BLaER1 (cell line): ENCODE data around the gene NR0B2.

Source experiments
- H3K27ac ChIP-seq: shearing (Covaris generic); formaldehyde crosslinking; 2 replicates; pipeline ENCODE4 v1.8.1; 2022
- H3K27me3 ChIP-seq: shearing (Covaris generic); formaldehyde crosslinking; 2 replicates; pipeline ENCODE4 v1.8.1; 2022
- H3K36me3 ChIP-seq: shearing (Covaris generic); formaldehyde crosslinking; 2 replicates; pipeline ENCODE4 v1.8.1; 2022
- H3K4me1 ChIP-seq: shearing (Covaris generic); formaldehyde crosslinking; 2 replicates; pipeline ENCODE4 v1.8.1; 2022
- H3K4me2 ChIP-seq: shearing (Covaris generic); formaldehyde crosslinking; 2 replicates; pipeline ENCODE4 v1.8.1; 2022
- H3K4me3 ChIP-seq: shearing (Covaris generic); formaldehyde crosslinking; 2 replicates; pipeline ENCODE4 v1.8.1; 2022
- H3K9ac ChIP-seq: shearing (Covaris generic); formaldehyde crosslinking; 2 replicates; pipeline ENCODE4 v1.8.1; 2022
- H3K9me3 ChIP-seq: shearing (Covaris generic); formaldehyde crosslinking; 2 replicates; pipeline ENCODE4 v1.8.1; 2022
- H4K20me1 ChIP-seq: shearing (Covaris generic); formaldehyde crosslinking; 2 replicates; pipeline ENCODE4 v1.8.1; 2022
- Cebpa-rat ChIP-seq: shearing (Covaris generic); IDR thresholded peaks from 2 replicates; pipeline ENCODE4 v1.8.1; 2022

The NR0B2 gene

DNA sequence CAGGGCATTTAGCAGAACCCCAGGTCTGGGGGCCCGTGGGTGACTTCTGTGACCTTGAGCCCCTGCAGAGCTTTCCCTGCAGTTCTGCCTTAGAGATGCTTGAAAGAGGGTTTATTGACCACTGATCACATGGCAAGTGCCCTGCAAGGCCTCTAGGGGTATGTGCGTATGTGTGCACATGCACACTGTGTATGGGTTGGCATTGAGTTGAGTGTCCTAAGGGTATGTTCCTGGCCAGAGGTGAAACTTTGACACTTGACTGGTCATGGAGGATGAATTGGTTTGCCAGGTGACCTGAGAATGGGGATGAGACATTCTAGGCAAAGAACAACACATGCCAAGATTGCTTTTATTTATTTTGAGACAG lies 24.9 kb upstream of the NR0B2 start:
- no peak overlapping the region for H3K4me3 ChIP-seq
- no peaks in the 10 kb centered on the region for H3K9me3 ChIP-seq
- peaks cover 98% of the 10 kb centered on the region for H3K36me3 ChIP-seq
- peaks cover 85% of the 10 kb centered on the region for H4K20me1 ChIP-seq
- no peak for TF ChIP-seq Cebpa-rat
- H3K4me1 ChIP-seq, result no peaks in the 10 kb centered on the region
- H3K27me3 ChIP-seq, result no peaks in the 10 kb centered on the region
- H3K9ac ChIP-seq, result no peak overlapping the region
- no peak overlapping the region for H3K4me2 ChIP-seq
- no peak overlapping the region for H3K27ac ChIP-seq

DNA sequence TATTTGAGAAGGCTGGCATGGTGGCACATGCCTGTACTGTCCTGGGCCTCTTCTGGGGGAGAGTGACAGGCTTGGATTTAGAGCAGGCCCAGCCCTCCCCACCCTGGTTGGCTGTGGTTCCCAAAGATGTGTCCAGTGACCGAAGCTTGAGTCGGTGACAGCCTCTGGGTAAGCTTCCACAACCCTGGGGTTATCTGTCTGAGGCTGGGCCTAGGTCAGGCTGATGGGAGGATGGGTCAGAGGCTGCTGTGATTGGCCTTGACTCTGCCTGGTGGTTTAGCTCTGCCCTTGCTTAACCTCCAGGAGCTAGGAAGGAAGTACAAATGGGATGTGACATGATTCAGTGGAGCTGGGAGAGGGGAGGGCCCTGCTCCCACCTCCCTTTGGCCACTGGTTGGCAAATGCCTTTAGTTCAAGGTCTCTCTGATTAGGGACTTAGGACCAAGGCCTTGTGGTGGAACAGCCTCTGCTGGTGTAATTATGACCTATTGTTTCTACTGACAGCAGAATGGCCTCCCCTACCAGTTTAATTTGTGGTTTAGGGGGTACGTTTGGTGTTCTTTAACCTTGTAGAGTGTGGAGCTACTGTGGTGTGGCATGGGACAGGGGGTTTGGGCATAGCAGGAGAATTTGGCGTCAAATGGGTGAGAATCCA lies 24.4 kb upstream of the NR0B2 start:
- H3K4me3 ChIP-seq, result no peak overlapping the region
- no peaks in the 10 kb centered on the region for H3K4me1 ChIP-seq
- H3K36me3 ChIP-seq, result peaks cover 98% of the 10 kb centered on the region
- H3K9ac ChIP-seq, result no peak overlapping the region
- peaks cover 83% of the 10 kb centered on the region for H4K20me1 ChIP-seq
- no peak for TF ChIP-seq Cebpa-rat
- H3K9me3 ChIP-seq, result no peaks in the 10 kb centered on the region
- no peaks in the 10 kb centered on the region for H3K27me3 ChIP-seq
- no peak overlapping the region for H3K27ac ChIP-seq
- H3K4me2 ChIP-seq, result no peak overlapping the region

DNA sequence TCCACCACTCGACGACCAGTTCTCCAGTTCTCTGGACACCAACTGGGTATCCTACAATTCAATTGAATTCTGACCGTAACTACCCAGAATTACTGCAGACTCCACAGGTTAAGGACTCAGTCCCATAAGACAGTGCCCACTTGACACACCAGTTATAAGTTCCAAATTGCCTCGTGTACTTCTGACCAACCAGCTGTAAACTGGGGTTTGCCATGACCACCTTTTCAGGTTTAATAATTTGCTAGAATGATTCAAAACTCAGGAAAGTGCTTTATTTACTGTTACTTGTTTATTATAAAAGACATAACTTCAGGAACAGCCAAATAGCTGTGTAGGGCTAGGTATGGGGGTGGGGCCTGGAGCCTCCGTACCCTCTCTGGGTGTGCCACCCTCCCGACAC lies 23.0 kb upstream of the NR0B2 start:
- Histone ChIP-seq H3K9me3 (no peaks in the 10 kb centered on the region), H3K36me3 (peaks cover 98% of the 10 kb centered on the region), H4K20me1 (peaks cover 86% of the 10 kb centered on the region), H3K27ac (no peak overlapping the region), H3K4me2 (no peak overlapping the region), H3K4me3 (no peak overlapping the region), H3K9ac (no peak overlapping the region), H3K27me3 (no peaks in the 10 kb centered on the region), H3K4me1 (no peaks in the 10 kb centered on the region)
- no peak for TF ChIP-seq Cebpa-rat

DNA sequence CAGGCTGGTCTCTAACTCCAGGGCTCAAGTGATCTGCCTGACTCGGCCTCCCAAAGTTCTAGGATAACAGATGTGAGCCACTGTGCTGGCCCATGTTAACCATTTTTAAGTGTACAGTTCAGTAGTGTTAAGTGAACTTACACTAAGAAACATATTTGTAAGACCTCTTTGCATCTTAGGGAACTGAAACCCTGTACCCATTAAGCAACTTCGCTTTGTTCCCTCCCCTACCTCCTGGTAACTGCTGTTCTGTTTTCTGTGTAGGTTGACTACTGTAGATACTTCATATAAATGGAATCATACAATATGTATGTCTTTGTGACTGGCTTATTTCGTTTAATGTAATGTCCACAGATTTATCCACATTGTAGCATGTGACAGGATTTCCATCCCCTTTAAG lies 18.8 kb upstream of the NR0B2 start:
- Histone ChIP-seq H3K27ac (no peak overlapping the region), H3K4me2 (no peak overlapping the region), H3K4me1 (no peaks in the 10 kb centered on the region), H3K27me3 (no peaks in the 10 kb centered on the region), H3K9ac (no peak overlapping the region), H4K20me1 (peaks cover 71% of the 10 kb centered on the region), H3K9me3 (no peaks in the 10 kb centered on the region), H3K36me3 (peaks cover 98% of the 10 kb centered on the region), H3K4me3 (no peak overlapping the region)
- no peak for TF ChIP-seq Cebpa-rat

DNA sequence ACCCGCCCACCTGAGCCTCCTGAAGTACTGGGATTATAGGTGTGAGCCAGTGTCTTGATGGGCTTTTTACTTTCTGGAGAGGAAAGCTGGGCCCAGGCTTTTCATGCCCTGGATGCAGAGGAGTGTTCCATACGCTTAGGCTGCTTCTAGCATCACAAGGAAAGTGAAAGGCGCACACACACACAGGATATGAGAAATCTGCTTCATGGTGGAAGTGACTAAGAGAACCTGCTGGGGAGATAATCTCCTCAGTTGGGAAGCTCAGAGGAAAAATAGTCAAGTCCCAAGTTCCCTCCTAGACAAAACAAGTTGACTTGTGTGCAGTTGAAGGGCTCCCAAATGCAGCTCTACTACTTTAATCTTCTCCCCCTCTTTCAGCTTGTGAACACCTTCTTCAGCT lies 9.9 kb upstream of the NR0B2 start:
- Histone ChIP-seq H3K9ac (no peak overlapping the region), H3K36me3 (peaks cover 59% of the 10 kb centered on the region), H3K27ac (no peak overlapping the region), H4K20me1 (peaks cover 60% of the 10 kb centered on the region), H3K4me3 (no peak overlapping the region), H3K9me3 (no peaks in the 10 kb centered on the region), H3K27me3 (no peaks in the 10 kb centered on the region), H3K4me1 (peaks cover 21% of the 10 kb centered on the region), H3K4me2 (peak overlapping the region; percentile 97; the same call in 1 of the 2 replicates)
- no peak for TF ChIP-seq Cebpa-rat

DNA sequence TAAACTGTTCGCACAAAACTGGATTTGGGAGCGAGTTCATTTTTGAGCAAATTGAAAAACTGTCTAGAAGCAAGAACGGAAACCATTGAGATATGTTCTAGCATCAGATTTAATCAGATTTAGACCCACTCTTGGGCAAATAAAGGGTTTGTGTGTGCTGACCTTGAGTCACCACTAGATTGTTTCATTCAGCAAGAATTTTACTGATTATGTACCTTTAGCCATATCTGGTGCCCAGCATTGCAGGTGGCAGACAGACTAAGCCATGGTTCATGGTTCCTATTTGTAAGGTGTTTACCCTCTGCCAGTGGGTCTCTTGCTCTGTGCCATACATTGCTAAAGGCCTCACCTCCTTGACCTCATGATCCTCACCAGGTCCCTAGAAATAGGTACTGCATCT lies 9.1 kb upstream of the NR0B2 start:
- Histone ChIP-seq H3K9ac (peak overlapping the region; percentile 93), H3K4me2 (peak overlapping the region; percentile 97), H3K27me3 (no peaks in the 10 kb centered on the region), H3K4me1 (peaks cover 21% of the 10 kb centered on the region), H3K9me3 (no peaks in the 10 kb centered on the region), H3K27ac (no peak overlapping the region), H4K20me1 (peaks cover 52% of the 10 kb centered on the region), H3K36me3 (peaks cover 51% of the 10 kb centered on the region), H3K4me3 (peak overlapping the region; percentile 96)
- no peak for TF ChIP-seq Cebpa-rat

DNA sequence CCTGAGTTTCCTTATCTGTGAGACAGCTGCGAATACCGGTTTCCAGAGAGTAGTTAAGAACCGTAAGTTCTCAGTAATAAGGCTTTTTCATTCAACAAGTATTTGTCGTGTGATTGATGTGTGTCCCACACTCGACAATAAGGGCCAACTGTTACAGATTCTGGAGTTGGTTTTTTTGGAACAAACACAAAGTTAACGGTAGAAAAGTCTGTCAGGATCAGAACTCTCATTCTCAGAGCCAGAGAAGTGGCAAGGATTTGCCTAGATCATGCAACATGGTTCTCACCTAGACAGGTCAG lies 8.6 kb upstream of the NR0B2 start:
- H3K9ac ChIP-seq, result peak overlapping the region; percentile 93
- peak overlapping the region; percentile 90; the same call in 1 of the 2 replicates for H3K27ac ChIP-seq
- H3K36me3 ChIP-seq, result peaks cover 46% of the 10 kb centered on the region
- H4K20me1 ChIP-seq, result peaks cover 47% of the 10 kb centered on the region
- H3K9me3 ChIP-seq, result no peaks in the 10 kb centered on the region
- TF ChIP-seq Cebpa-rat, result no peak
- peak overlapping the region; percentile 97 for H3K4me2 ChIP-seq
- peaks cover 21% of the 10 kb centered on the region for H3K4me1 ChIP-seq
- H3K27me3 ChIP-seq, result no peaks in the 10 kb centered on the region
- peak overlapping the region; percentile 96 for H3K4me3 ChIP-seq

DNA sequence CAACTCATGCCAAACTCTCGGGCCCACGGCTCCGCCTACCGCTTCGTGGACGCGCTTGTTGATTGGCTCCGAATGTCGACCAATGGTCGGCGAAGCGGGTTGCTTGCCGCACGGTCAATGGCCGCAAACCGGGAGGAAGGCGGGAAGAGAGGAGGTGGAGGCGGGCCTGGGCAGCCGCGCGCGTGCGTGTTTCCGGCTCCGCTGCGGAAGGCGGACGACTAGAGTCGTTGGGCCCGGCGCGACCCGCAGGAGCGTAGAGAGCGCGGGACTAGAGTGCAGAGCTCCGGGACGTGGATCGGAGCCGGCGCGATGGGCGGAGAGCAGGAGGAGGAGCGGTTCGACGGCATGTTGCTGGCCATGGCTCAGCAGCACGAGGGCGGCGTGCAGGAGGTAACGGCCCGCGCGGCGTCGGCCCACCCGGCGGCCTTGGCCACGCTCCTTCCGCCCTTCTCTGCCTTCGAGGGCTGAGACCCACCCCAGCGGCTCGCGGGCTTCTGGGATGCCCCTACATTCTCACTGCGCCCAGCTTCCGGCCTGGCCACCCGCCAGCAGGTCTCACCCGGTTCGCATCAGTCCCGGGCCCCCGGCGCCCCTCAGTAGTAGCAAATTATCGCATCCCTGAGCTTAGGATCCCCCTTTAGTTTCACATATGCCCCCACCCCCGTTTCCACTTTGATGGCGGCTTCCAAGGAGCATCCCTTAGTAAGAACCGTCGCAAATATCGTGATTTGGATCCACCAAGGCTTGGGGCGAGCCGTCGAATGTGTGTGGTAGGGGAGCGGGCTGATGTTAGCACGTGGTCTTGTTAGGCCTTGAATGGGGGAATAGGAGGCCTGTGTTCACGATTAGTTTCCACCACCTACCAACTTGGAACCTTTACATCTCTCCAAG lies 8.0 kb upstream of the NR0B2 start, which contains the start of gene NUDC:
Gene NUDC (plus strand): TSS at position 204 of the 891 bp plus-strand sequence. CDS start 106 bp downstream, at position 310.
- H4K20me1 ChIP-seq, result peaks cover 41% of the 10 kb centered on the region
- H3K4me2 ChIP-seq, result peak within 1 kb of the TSS; percentile 97
- H3K9ac ChIP-seq, result peak within 1 kb of the TSS; percentile 93
- peak within 1 kb of the TSS; percentile 96 for H3K4me3 ChIP-seq
- no peak for TF ChIP-seq Cebpa-rat
- peaks cover 21% of the 10 kb centered on the region for H3K4me1 ChIP-seq
- no peaks in the 10 kb centered on the region for H3K9me3 ChIP-seq
- no peaks in the 10 kb centered on the region for H3K27me3 ChIP-seq
- peaks cover 40% of the 10 kb centered on the region for H3K36me3 ChIP-seq
- peak within 1 kb of the TSS; percentile 90 for H3K27ac ChIP-seq

DNA sequence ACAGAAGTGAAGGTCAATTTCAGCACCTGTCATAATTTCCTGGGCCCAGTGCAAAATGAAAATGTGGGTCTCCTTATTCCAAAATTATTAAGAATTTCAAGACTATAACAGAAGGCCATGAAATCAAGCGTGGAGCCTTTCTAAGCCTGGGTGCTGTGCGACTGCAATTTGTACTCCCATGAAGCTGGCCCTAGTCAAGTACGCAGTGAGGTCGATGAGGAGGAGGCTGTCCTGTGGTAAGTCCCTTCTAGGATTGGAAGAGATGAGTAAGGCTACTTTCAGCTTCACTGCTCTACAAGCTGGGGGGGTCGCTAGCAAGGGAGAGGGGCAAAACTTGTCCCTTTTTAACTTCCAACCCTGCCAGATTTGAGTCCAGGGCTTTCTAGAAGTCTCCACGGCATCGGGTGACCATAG lies 7.4 kb upstream of the NR0B2 start:
- Histone ChIP-seq H3K4me1 (peaks cover 21% of the 10 kb centered on the region), H4K20me1 (peaks cover 34% of the 10 kb centered on the region), H3K27me3 (no peaks in the 10 kb centered on the region), H3K27ac (no peak overlapping the region), H3K36me3 (peaks cover 33% of the 10 kb centered on the region), H3K4me2 (peak overlapping the region; percentile 97), H3K4me3 (peak overlapping the region; percentile 96), H3K9ac (no peak overlapping the region), H3K9me3 (no peaks in the 10 kb centered on the region)
- TF ChIP-seq Cebpa-rat, result no peak

DNA sequence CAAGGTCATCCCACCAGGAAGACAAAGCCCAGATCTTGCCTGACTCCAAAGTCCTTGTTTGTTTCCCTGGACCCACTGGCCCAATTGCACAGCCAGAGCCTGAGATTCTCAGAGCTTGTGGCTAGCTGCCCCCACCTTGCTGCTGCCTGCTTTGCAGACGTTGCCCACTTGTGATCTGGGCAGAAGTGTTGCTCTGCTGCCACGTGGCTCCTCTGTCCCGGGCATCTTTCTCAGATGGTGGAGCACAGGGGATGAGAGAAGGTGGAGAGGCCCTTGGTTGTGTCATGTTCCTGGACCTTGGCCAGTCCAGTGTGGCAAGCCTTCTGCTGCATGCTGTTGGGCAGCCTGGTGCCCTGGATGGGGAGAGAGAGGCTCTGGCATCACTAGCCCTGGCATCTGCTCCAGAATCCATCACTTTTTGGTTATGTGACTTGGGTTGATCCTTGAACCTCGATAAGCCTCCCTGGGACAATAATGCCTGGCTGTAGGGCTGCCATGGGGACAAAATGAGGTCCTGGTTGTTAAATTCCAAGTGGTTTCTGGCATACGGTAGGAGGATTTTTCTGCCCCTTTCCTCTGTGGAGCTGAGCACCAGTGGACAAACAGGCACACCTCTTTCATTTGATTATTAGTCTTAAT lies 1.5 kb upstream of the NR0B2 start:
- Histone ChIP-seq H3K27me3 (no peaks in the 10 kb centered on the region), H3K4me1 (no peaks in the 10 kb centered on the region), H3K9me3 (no peaks in the 10 kb centered on the region), H3K36me3 (no peaks in the 10 kb centered on the region), H3K4me2 (no peak overlapping the region), H3K4me3 (no peak overlapping the region), H4K20me1 (no peaks in the 10 kb centered on the region), H3K27ac (no peak overlapping the region), H3K9ac (no peak overlapping the region)
- TF ChIP-seq Cebpa-rat, result no peak
